GM18499 (cell line): ENCODE measurements around the gene IRF3.
A peak's percentile ranks its signal among the peaks of the same experiment; 100 is the strongest.

Experiments used
- ATAC-seq: cut with Tn5 transposase; IDR thresholded peaks from one replicate; pipeline ENCODE4 v1.9.1; 2021; ENCODE audit warnings: moderate number of reproducible peaks; ENCODE audit not compliant: insufficient read depth, unreplicated experiment

The IRF3 gene

DNA sequence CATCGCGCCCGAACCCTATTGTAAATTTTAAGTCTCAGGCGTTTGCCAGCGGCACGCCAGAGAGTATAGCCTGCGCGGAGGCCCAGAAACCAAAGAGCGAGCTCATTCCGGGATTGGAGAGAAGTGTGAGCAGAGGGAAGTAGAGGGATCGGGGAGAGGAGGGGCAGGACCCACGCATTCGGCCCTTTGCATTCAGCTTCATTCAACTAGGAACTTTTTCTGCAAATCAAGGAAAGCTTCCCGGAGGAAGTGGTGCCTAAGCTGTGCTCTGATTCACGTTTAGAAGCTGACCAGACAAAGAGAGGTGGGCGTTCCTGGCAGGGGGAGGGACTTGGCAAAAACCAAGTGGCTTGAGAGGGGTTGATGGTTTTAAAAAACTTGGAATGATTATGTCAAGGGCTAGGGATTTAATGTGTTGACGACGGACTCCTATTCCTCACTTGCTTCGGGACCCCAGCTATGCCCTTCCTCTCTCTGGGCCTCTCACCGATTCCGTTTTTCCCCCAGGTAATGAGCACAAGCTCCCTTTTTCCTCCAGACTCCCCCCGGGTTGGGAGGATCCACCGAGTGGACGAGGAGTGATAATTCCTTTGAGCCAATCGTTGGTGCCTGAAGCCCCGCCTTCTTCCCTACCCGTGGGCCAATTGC lies 10.6 kb upstream of the IRF3 start:
- ATAC-seq: peak; percentile 10

DNA sequence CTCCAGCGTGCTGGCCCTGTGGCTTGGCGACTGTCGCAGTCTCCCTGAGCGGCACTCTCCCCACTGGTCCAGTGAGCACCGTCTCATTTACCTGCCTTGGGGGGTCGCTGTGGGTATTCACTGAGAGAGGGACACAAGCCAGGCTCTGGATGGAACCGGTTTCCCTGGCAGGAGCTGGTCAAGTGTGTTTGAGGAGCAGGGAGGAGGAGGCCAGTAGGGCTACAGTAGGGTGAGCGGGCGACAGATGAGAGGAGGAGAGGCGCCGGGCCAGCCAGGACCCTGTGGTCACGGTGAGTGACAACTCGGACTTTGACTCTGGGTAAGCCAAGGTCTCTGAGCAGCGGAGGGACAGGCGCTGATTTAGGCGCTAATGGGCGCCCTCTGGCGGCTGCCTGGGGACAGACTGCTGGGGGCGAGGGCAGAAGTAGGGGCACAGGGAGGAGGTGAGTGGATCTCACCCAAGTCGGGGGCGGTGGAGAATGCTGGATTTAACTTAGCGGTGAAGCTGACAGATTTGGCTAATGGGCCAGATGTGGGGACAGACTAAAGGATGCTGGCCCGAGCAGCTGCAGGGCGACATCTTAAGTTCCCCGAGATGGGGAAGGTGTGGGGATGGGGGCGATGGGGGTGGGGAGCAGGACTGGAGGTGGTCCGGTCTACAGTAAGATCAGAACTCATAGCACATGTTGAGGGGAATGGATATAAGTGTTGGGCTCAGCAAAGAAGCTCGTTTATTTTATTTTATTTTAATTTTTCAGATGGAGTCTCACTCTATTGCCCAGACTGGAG lies 6.7 kb upstream of the IRF3 start:
- ATAC-seq: no peak

DNA sequence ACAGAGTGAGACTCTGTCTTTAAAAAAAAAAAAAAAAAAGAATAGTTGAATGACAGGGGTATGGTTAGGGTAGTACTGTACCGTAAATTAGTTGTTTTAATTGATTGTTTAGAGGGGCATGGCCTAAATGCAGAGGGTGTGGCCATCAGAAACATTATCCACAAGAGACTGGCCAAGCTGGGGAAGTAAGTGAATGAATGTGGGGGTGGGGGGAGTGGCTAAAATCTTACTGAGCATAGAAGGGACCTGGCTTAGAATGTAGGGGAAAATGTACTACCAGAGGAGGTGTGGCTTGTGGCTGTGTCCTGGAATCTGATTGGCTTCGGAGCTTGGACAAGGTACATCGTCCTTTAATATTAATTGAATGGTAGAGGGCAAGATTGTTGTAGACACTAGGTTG lies 3.9 kb upstream of the IRF3 start:
- no peak for ATAC-seq

DNA sequence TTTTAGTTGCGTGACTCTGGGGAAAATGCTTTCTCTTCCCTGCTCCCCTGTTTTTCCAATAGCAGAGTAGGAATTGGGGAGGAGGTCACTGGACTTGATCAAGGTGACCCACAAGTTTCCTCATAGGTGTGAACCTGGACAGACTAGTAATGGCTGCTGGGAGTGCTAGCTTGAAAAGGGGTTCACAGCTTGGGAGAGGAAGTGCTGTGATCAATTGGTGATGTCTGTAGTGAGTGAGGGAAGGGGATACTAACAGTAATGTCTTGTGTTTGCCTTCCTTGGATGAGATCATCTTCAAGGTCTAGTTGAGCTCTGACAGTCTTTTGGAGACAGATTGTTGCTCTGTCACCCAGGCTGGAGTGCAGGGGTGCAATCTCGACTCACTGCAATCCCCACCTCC lies 1.8 kb upstream of the IRF3 start:
- ATAC-seq: no peak

- ATAC-seq: no peak
Measured at GRCh38 chr19:49666120-49666444, 425 bp upstream of the IRF3 start.

- ATAC-seq: no peak
Measured at GRCh38 chr19:49665036-49665350, 664 bp downstream of the IRF3 start.

- ATAC-seq: no peak
Measured at GRCh38 chr19:49664171-49665035, 1.3 kb downstream of the IRF3 start.

GRCh38 chr19:49663224-49663623 lies 2.4 kb downstream of the IRF3 start:
- no peak for ATAC-seq

DNA sequence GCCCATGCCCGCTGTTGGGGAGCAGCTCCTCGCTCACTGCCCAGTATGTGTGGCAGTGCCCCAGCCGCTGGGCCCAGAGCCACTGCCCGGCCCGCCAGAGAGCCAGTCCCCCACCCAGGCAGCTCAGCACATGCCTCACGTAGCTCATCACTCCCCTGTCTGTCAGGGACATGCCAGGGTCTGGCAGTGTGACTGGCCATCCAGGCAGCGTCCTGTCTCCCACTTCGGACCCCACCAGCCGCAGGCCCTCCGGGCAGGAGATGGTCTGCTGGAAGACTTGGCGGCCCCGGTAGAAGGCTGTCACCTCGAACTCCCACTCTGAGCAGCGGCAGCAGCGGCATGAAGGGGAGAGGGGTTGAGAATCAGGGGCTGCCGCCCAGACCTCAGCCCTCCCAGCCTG lies 3.6 kb downstream of the IRF3 start:
- ATAC-seq: no peak

GRCh38 chr19:49660338-49660961 lies 5.2 kb downstream of the IRF3 start:
- ATAC-seq: no peak

GRCh38 chr19:49658566-49659442 lies 6.9 kb downstream of the IRF3 start:
- no peak for ATAC-seq

GRCh38 chr19:49658139-49658517 lies 7.5 kb downstream of the IRF3 start:
- ATAC-seq: no peak

DNA sequence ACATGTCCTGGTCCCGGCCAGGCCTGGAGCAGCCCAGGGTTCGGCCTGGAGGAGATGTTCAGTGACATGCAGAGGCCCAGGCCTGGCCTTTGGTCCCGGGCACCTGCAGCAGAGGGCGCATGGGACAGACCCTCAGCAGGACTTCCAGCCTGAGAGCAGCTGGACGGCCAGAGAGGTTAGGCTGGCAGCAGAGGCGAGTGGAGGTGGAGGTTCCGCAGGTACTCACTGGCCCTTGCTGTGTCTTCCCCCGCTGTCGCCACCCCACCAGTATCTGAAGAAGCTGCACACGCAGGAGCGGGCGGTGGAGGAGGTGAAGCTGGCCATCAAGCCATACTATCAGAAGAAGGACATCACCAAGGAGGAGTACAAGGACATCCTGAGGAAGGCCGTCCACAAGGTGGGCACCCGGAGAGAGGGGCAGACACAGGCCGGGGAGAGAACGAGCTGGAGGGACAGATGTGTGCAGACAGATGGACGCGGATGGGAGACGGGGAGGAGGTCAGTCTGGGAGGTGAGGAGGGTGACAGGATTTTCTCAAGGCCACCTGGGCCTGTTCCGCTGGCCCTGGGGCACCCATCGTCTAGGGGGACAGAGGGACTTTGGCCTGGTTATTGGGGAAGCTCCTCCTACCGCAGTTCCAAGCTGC lies 8.0 kb downstream of the IRF3 start:
- no peak for ATAC-seq

GRCh38 chr19:49656456-49657109 lies 9.1 kb downstream of the IRF3 start:
- no peak for ATAC-seq

GRCh38 chr19:49655570-49656455 lies 9.8 kb downstream of the IRF3 start:
- ATAC-seq: no peak

DNA sequence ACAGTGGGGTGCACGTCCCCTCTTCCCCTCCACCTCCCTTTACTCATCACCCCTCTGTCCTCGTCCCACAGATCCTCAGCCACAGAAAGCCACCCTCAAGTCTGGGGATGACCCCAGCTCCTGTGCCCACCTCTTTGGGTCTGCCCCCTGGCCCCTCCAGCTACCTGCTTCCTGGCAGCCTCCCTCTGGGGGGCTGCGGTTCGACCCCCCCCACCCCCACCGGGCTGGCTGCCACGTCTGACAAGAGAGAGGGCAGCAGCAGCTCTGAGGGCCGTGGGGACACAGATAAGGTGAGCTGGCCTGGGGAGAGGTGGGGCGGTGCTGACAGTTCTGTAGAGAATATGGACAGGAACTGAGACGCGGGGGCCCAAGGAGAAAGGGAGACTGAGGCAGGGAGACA lies 11.1 kb downstream of the IRF3 start:
- ATAC-seq: no peak

- no peak for ATAC-seq
Measured at GRCh38 chr19:49653466-49653806, 12.2 kb downstream of the IRF3 start.
